Right atrium auricular region (tissue), 2 donors: ENCODE results near the gene NHERF2. TPM values are rescaled to one million over a fixed set of nuclear protein-coding genes. Genes with fewer than 3 reads are reported as not detected.
A peak's percentile ranks its signal among the peaks of the same experiment; 100 is the strongest.

Source experiments
- DNase-seq: peaks from one replicate; pipeline ENCODE4 v3.0.0-alpha.2; 2019; ENCODE audit warnings: low spot score
- H3K27ac ChIP-seq, 2 donors: fragments of 200-600 bp; sonication (generic); 1 replicate in 1 of 2; 2 replicates in 1 of 2; pipeline ENCODE4 v1.5.1; 2016 to 2019
- H3K27me3 ChIP-seq, 2 donors: fragments of 200-600 bp; sonication (generic); one replicate each; pipeline versions ENCODE4 v1.5.1 to v1.6.0; 2017 to 2019
- H3K36me3 ChIP-seq: fragments of 200-600 bp; sonication (generic); one replicate; pipeline ENCODE4 v1.5.1; 2016
- H3K4me1 ChIP-seq, 2 donors: fragments of 200-600 bp; sonication (generic); one replicate each; pipeline versions ENCODE4 v1.5.1 to v1.6.0; 2017 to 2019
- H3K4me3 ChIP-seq, 2 donors: fragments of 200-600 bp; sonication (generic); 1 replicate in 1 of 2; 2 replicates in 1 of 2; pipeline ENCODE4 v1.5.1; 2017 to 2019; ENCODE audit warnings: mild to moderate bottlenecking in 1 of 2, moderate library complexity in 1 of 2
- H3K9me3 ChIP-seq, 2 donors: fragments of 200-600 bp; sonication (generic); one replicate each; pipeline ENCODE4 v1.5.1; 2019
- CTCF ChIP-seq, 2 donors: fragments of 200-600 bp; sonication (generic); IDR thresholded peaks; one replicate each; pipeline ENCODE4 v1.5.1; 2019; ENCODE audit warnings: antibody characterized with exemption in 2 of 2
- total RNA-seq, 2 donors: library from RNA; depleted of rRNA; stranded (reverse); fragments of >200 nt; gene quantifications; one replicate each; pipeline ENCODE4 v1.1.0, GENCODE V29; 2016

NHERF2 gene
- total RNA-seq, 2 donors from 2014 or later, result 187 to 213 TPM

- no peaks in the 10 kb centered on the region for H3K9me3 ChIP-seq
- H3K4me3 ChIP-seq, result no peak overlapping the region
- no peaks in the 10 kb centered on the region for H3K27me3 ChIP-seq
- H3K27ac ChIP-seq, result peak overlapping the region; percentile 77 to 85
- H3K4me1 ChIP-seq, result peaks cover 0 to 94% of the 10 kb centered on the region in 2 donors
- peaks cover 32% of the 10 kb centered on the region for H3K36me3 ChIP-seq
- TF ChIP-seq CTCF (IDR thresholded peaks at IDR 0.05), result no peak
- no peak for DNase-seq
These were observed 14.3 kb downstream of the NHERF2 start for GRCh38 chr16:2040787-2041522.

GRCh38 chr16:2042171-2042985, 15.7 kb downstream of the NHERF2 start:
- Histone ChIP-seq H3K36me3 (peaks cover 18% of the 10 kb centered on the region), H3K27me3 (no peaks in the 10 kb centered on the region), H3K4me1 (peaks cover 0 to 95% of the 10 kb centered on the region in 2 donors), H3K27ac (peak overlapping the region in 1 of 2 donors; percentile 48), H3K4me3 (no peak overlapping the region), H3K9me3 (no peaks in the 10 kb centered on the region)
- TF ChIP-seq CTCF (IDR thresholded peaks at IDR 0.05), result no peak
- no peak for DNase-seq

- Histone ChIP-seq H3K9me3 (no peaks in the 10 kb centered on the region), H3K36me3 (peaks cover 11% of the 10 kb centered on the region), H3K4me3 (no peak overlapping the region), H3K27me3 (no peaks in the 10 kb centered on the region), H3K27ac (peak overlapping the region; percentile 4 to 23), H3K4me1 (peaks cover 0 to 89% of the 10 kb centered on the region in 2 donors)
- no peak for TF ChIP-seq CTCF (IDR thresholded peaks at IDR 0.05)
- DNase-seq, result no peak
These were observed 16.4 kb downstream of the NHERF2 start for GRCh38 chr16:2042986-2043666.

- Histone ChIP-seq H3K4me3 (no peak overlapping the region), H3K4me1 (peaks cover 0 to 89% of the 10 kb centered on the region in 2 donors), H3K27me3 (no peaks in the 10 kb centered on the region), H3K9me3 (no peaks in the 10 kb centered on the region), H3K27ac (peak overlapping the region; percentile 4 to 23), H3K36me3 (peaks cover 3% of the 10 kb centered on the region)
- no peak for TF ChIP-seq CTCF (IDR thresholded peaks at IDR 0.05)
- DNase-seq, result no peak
These were observed 17.2 kb downstream of the NHERF2 start for GRCh38 chr16:2043667-2044451.

GRCh38 chr16:2044541-2044940, 17.8 kb downstream of the NHERF2 start:
- peak overlapping the region in 1 of 2 donors; percentile 23 for H3K27ac ChIP-seq
- peaks cover 0 to 89% of the 10 kb centered on the region in 2 donors for H3K4me1 ChIP-seq
- no peaks in the 10 kb centered on the region for H3K27me3 ChIP-seq
- H3K9me3 ChIP-seq, result no peaks in the 10 kb centered on the region
- DNase-seq, result no peak
- H3K4me3 ChIP-seq, result no peak overlapping the region
- no peaks in the 10 kb centered on the region for H3K36me3 ChIP-seq
- no peak for TF ChIP-seq CTCF (IDR thresholded peaks at IDR 0.05)
